HCT116 (cell line): ENCODE data around the gene ARHGEF10L. TPM values are rescaled to one million over a fixed set of nuclear protein-coding genes. Genes with fewer than 3 reads are reported as not detected.

ENCODE experiments used
- ATAC-seq: fragments of 200-7000 bp; cut with Tn5 transposase; 2 replicates; pipeline ENCODE4 v1.9.1; 2020; ENCODE audit warnings: mild to moderate bottlenecking, moderate library complexity
- BruUV-seq: library from RNA; stranded (reverse); fragments of 400-500 nt; replicated peaks from 2 replicates; lab custom pipeline; 2021; lab: Mats Ljungman, UMichigan
- CTCF ChIA-PET: fragments of 300-600 bp; sonication (Branson Sonifier 250); formaldehyde crosslinking; loops from one replicate; lab custom pipeline; 2021; ENCODE audit warnings: antibody characterized with exemption; lab: Charles Lee
- POLR2A ChIA-PET: fragments of 300-600, 350-600 bp; sonication (Branson Sonifier 250); formaldehyde crosslinking; loops from one replicate; lab custom pipeline; 2021; ENCODE audit warnings: antibody characterized with exemption; lab: Charles Lee
- RAD21 ChIA-PET, 2 experiments: fragments of 300-600 bp; sonication (Branson Sonifier 250); formaldehyde crosslinking; loops; one replicate each; lab custom pipeline; 2023; ENCODE audit warnings: low total read pairs in 2 of 2; ENCODE audit not compliant: uncharacterized antibody in 2 of 2, unreplicated experiment in 2 of 2, low non-redundant PET in 1 of 2; lab: Charles Lee
- DNase-seq: peaks from one replicate; pipeline ENCODE4 v3.0.0-alpha.2; 2010; ENCODE audit warnings: low read depth, low spot score
- H2AFZ ChIP-seq: fragments of 200-600 bp; shearing (Covaris generic), sonication (generic); 2 replicates; pipeline ENCODE4 v1.6.1; 2017; ENCODE audit warnings: low read depth, mixed run types, mixed read lengths, antibody characterized with exemption, low read length; ENCODE audit not compliant: poor library complexity, severe bottlenecking
- H3K27ac ChIP-seq: 2 replicates; pipeline ENCODE4 v1.5.1; 2012; ENCODE audit warnings: low read depth, low read length
- H3K27me3 ChIP-seq: fragments of 200-600 bp; sonication (generic); 2 replicates; pipeline ENCODE4 v1.6.1; 2016; ENCODE audit warnings: mixed run types, low read length, mixed read lengths; ENCODE audit not compliant: insufficient read depth
- H3K36me3 ChIP-seq, 2 experiments: fragments of 200-500 bp in 1 of 2; fragments of 200-600 bp in 1 of 2; sonication (Bioruptor generic) in 1 of 2; sonication (generic) in 1 of 2; 2 replicates each; pipeline versions ENCODE4 v1.5.1 to v1.6.1; 2014 to 2016; ENCODE audit warnings: low read length in 2 of 2, inconsistent platforms in 1 of 2, mixed read lengths in 1 of 2, mixed run types in 1 of 2; ENCODE audit not compliant: insufficient read depth in 2 of 2, control insufficient read depth in 1 of 2
- H3K4me1 ChIP-seq, 2 experiments: fragments of 200-600 bp in 1 of 2; sonication (generic) in 1 of 2; 2 replicates each; pipeline versions ENCODE4 v1.5.1 to v1.6.1; 2012 to 2017; ENCODE audit warnings: low read length in 2 of 2, inconsistent platforms in 1 of 2, mild to moderate bottlenecking in 1 of 2, mixed read lengths in 1 of 2, mixed run types in 1 of 2, moderate library complexity in 1 of 2; ENCODE audit not compliant: insufficient read depth in 2 of 2, control insufficient read depth in 1 of 2
- H3K4me2 ChIP-seq: fragments of 200-600 bp; sonication (generic); 2 replicates; pipeline ENCODE4 v1.6.1; 2017; ENCODE audit warnings: mixed run types, low read length, mixed read lengths
- H3K4me3 ChIP-seq, 2 experiments: fragments of 200-600 bp in 1 of 2; sonication (generic) in 1 of 2; replicated peaks in 1 of 2; 2 replicates each; pipeline ENCODE4 v1.5.1; 2011 to 2016; ENCODE audit warnings: low read length in 2 of 2, control low read depth in 1 of 2, low read depth in 1 of 2, mild to moderate bottlenecking in 1 of 2, mixed read lengths in 1 of 2, mixed run types in 1 of 2
- H3K79me2 ChIP-seq: fragments of 200-600 bp; sonication (generic); 2 replicates; pipeline ENCODE4 v1.6.1; 2017; ENCODE audit warnings: mild to moderate bottlenecking, mixed run types, low read length, moderate library complexity, mixed read lengths; ENCODE audit not compliant: insufficient read depth
- H3K9ac ChIP-seq: fragments of 200-600 bp; sonication (generic); 2 replicates; pipeline ENCODE4 v1.6.1; 2016; ENCODE audit warnings: low read length, mixed read lengths
- H3K9me2 ChIP-seq: fragments of 200-600 bp; sonication (generic), shearing (Covaris generic); 2 replicates; pipeline ENCODE4 v1.6.1; 2017; ENCODE audit warnings: mixed run types, mild to moderate bottlenecking, moderate library complexity; ENCODE audit not compliant: insufficient read depth
- H3K9me3 ChIP-seq, 2 experiments: fragments of 200-500 bp in 1 of 2; fragments of 200-600 bp in 1 of 2; sonication (Bioruptor generic) in 1 of 2; sonication (generic) in 1 of 2; 2 replicates each; pipeline ENCODE4 v1.6.1; 2014 to 2017; ENCODE audit warnings: low read length in 2 of 2, mixed read lengths in 2 of 2, inconsistent platforms in 1 of 2, low read depth in 1 of 2, mild to moderate bottlenecking in 1 of 2, mixed run types in 1 of 2, moderate library complexity in 1 of 2; ENCODE audit not compliant: control insufficient read depth in 1 of 2, insufficient read depth in 1 of 2
- H4K20me1 ChIP-seq: fragments of 200-600 bp; sonication (generic), shearing (Covaris generic); 2 replicates; pipeline ENCODE4 v1.6.1; 2017; ENCODE audit warnings: mixed run types, mild to moderate bottlenecking, moderate library complexity; ENCODE audit not compliant: insufficient read depth
- CEBPB ChIP-seq: IDR thresholded peaks from 2 replicates; pipeline ENCODE4 v1.6.1; 2012; ENCODE audit warnings: low read depth
- ELF1 ChIP-seq: IDR thresholded peaks from 2 replicates; pipeline ENCODE4 v1.6.1; 2012; ENCODE audit warnings: low read depth, borderline replicate concordance
- EZH2 ChIP-seq: fragments of 200-600 bp; sonication (generic); IDR thresholded peaks from 2 replicates; pipeline ENCODE4 v1.6.1; 2017; ENCODE audit warnings: antibody characterized with exemption, mixed run types
- EZH2phosphoT487 ChIP-seq: fragments of 200-600 bp; IDR thresholded peaks from 2 replicates; pipeline ENCODE4 v1.6.1; 2018; ENCODE audit warnings: antibody characterized with exemption, borderline replicate concordance
- FOSL1 ChIP-seq: IDR thresholded peaks from 2 replicates; pipeline ENCODE4 v1.6.1; 2012; ENCODE audit warnings: low read depth
- JUND ChIP-seq: IDR thresholded peaks from 2 replicates; pipeline ENCODE4 v1.6.1; 2012
- POLR2A ChIP-seq: IDR thresholded peaks from 2 replicates; pipeline ENCODE4 v1.7.0; 2011; ENCODE audit warnings: borderline replicate concordance; ENCODE audit not compliant: insufficient read depth, insufficient read length; ENCODE audit errors: extremely low read depth
- POLR2AphosphoS5 ChIP-seq: IDR thresholded peaks from 2 replicates; pipeline ENCODE4 v1.6.1; 2011; ENCODE audit warnings: mild to moderate bottlenecking, low read depth, low read length, moderate library complexity
- SIN3A ChIP-seq: IDR thresholded peaks from 2 replicates; pipeline ENCODE4 v1.6.1; 2012; ENCODE audit warnings: low read depth
- SP1 ChIP-seq: IDR thresholded peaks from 2 replicates; pipeline ENCODE4 v1.6.1; 2012; ENCODE audit warnings: low read depth
- SRF ChIP-seq: IDR thresholded peaks from 2 replicates; pipeline ENCODE4 v1.6.1; 2012; ENCODE audit warnings: low read depth
- TCF7L2 ChIP-seq: IDR thresholded peaks from 2 replicates; pipeline ENCODE4 v1.7.0; 2011; ENCODE audit warnings: borderline replicate concordance, inconsistent platforms; ENCODE audit not compliant: insufficient read depth, insufficient read length; ENCODE audit errors: extremely low read depth
- YY1 ChIP-seq: IDR thresholded peaks from 2 replicates; pipeline ENCODE4 v1.6.1; 2011; ENCODE audit warnings: low read length, low read depth, moderate library complexity, mild to moderate bottlenecking; ENCODE audit not compliant: insufficient replicate concordance; ENCODE audit errors: extremely low read depth
- ZFX ChIP-seq: fragments of 450-650 bp; IDR thresholded peaks from 2 replicates; pipeline ENCODE4 v1.6.1; 2017
- ZNF274 ChIP-seq: fragments of 200-500 bp; sonication (Bioruptor generic); IDR thresholded peaks from 2 replicates; pipeline ENCODE4 v1.6.1; 2014; ENCODE audit warnings: mild to moderate bottlenecking, low read depth, low read length, inconsistent platforms
- intact Hi-C: fragments of 100-400 bp; cut with micrococcal nuclease; formaldehyde crosslinking; loops from 2 replicates; pipeline ENCODE4 v1.10.0; 2022
- total RNA-seq: library from RNA; stranded (reverse); gene quantifications from one replicate; pipeline ENCODE4 v1.2.1, GENCODE V29; 2021; ENCODE audit not compliant: unreplicated experiment
- TF ChIP-seq, protein P1 (sequence below), 3 experiments: fragments of 200-600 bp in 1 of 3; sonication (generic) in 1 of 3; IDR thresholded peaks in 2 of 3; conservative IDR thresholded peaks in 1 of 3; 2 replicates each; pipeline ENCODE4 v1.5.1; 2012 to 2017; ENCODE audit warnings: low read depth in 2 of 3, low read length in 2 of 3, antibody characterized with exemption in 1 of 3, borderline replicate concordance in 1 of 3, control low read depth in 1 of 3, mild to moderate bottlenecking in 1 of 3, mixed read lengths in 1 of 3, mixed run types in 1 of 3, moderate library complexity in 1 of 3; ENCODE audit not compliant: insufficient read depth in 1 of 3
- TF ChIP-seq, protein P2 (sequence below): IDR thresholded peaks from 2 replicates; pipeline ENCODE4 v1.6.1; 2012; ENCODE audit warnings: low read depth
- TF ChIP-seq, protein P3 (sequence below): IDR thresholded peaks from 2 replicates; pipeline ENCODE4 v1.6.1; 2012
- TF ChIP-seq, protein P4 (sequence below): IDR thresholded peaks from 2 replicates; pipeline ENCODE4 v1.6.1; 2012
- TF ChIP-seq, protein P5 (sequence below): IDR thresholded peaks from 2 replicates; pipeline ENCODE4 v1.6.1; 2011; ENCODE audit warnings: mild to moderate bottlenecking, low read length, moderate library complexity; ENCODE audit not compliant: insufficient replicate concordance; ENCODE audit errors: extremely low read depth

The ARHGEF10L gene
- total RNA-seq, 1 experiment from 2014 or later: 14.7 TPM

DNA sequence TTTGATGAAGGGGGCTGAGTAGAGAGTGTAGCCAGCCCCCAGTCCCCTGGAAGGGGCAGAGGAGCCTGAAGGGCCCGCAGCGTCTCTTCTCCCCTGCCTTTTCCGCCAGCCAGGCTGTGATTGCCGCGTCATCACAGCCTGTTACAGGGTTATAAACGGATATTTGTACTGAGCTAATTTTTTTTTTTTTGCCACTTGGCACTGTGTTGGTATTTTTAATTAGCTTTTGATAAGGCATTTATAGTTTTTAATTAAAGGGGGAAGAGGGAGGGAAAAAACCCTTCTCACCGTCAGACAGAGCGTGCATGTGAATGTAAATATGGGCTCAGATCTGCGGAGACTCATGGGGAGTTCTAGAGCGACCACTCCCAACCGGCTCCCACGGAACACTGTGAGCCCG, 117.9 kb downstream of the ARHGEF10L start:
- RAD21 ChIA-PET: no interaction called here
- Histone ChIP-seq H4K20me1 (no peaks in the 10 kb centered on the region), H3K4me3 (no peak overlapping the region), H2AFZ (no peak overlapping the region), H3K9ac (no peak overlapping the region), H3K4me1 (no peaks in the 10 kb centered on the region), H3K27ac (no peak overlapping the region)
- CTCF ChIA-PET: no interaction called here
- no peak for DNase-seq
- TF ChIP-seq EZH2 (no peak), SRF (no peak), YY1 (no peak), ZNF274 (no peak), EZH2phosphoT487 (no peak), POLR2AphosphoS5 (no peak), SIN3A (no peak), JUND (no peak), SP1 (no peak), ZFX (no peak), FOSL1 (no peak), CEBPB (no peak), TCF7L2 (no peak), POLR2A (no peak), ELF1 (no peak)
- TF ChIP-seq, protein P1, sequence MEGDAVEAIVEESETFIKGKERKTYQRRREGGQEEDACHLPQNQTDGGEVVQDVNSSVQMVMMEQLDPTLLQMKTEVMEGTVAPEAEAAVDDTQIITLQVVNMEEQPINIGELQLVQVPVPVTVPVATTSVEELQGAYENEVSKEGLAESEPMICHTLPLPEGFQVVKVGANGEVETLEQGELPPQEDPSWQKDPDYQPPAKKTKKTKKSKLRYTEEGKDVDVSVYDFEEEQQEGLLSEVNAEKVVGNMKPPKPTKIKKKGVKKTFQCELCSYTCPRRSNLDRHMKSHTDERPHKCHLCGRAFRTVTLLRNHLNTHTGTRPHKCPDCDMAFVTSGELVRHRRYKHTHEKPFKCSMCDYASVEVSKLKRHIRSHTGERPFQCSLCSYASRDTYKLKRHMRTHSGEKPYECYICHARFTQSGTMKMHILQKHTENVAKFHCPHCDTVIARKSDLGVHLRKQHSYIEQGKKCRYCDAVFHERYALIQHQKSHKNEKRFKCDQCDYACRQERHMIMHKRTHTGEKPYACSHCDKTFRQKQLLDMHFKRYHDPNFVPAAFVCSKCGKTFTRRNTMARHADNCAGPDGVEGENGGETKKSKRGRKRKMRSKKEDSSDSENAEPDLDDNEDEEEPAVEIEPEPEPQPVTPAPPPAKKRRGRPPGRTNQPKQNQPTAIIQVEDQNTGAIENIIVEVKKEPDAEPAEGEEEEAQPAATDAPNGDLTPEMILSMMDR (IDR thresholded peaks at IDR 0.05 in 2 of 3, conservative IDR thresholded peaks at IDR 0.05 in 1 of 3; ENCODE audit: borderline replicate concordance in 1 of 3, insufficient read depth in 1 of 3, low read depth in 2 of 3, low read length in 2 of 3): no peak
- TF ChIP-seq, protein P2, sequence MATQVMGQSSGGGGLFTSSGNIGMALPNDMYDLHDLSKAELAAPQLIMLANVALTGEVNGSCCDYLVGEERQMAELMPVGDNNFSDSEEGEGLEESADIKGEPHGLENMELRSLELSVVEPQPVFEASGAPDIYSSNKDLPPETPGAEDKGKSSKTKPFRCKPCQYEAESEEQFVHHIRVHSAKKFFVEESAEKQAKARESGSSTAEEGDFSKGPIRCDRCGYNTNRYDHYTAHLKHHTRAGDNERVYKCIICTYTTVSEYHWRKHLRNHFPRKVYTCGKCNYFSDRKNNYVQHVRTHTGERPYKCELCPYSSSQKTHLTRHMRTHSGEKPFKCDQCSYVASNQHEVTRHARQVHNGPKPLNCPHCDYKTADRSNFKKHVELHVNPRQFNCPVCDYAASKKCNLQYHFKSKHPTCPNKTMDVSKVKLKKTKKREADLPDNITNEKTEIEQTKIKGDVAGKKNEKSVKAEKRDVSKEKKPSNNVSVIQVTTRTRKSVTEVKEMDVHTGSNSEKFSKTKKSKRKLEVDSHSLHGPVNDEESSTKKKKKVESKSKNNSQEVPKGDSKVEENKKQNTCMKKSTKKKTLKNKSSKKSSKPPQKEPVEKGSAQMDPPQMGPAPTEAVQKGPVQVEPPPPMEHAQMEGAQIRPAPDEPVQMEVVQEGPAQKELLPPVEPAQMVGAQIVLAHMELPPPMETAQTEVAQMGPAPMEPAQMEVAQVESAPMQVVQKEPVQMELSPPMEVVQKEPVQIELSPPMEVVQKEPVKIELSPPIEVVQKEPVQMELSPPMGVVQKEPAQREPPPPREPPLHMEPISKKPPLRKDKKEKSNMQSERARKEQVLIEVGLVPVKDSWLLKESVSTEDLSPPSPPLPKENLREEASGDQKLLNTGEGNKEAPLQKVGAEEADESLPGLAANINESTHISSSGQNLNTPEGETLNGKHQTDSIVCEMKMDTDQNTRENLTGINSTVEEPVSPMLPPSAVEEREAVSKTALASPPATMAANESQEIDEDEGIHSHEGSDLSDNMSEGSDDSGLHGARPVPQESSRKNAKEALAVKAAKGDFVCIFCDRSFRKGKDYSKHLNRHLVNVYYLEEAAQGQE: no peak
- TF ChIP-seq, protein P3, sequence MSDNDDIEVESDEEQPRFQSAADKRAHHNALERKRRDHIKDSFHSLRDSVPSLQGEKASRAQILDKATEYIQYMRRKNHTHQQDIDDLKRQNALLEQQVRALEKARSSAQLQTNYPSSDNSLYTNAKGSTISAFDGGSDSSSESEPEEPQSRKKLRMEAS: no peak
- TF ChIP-seq, protein P4, sequence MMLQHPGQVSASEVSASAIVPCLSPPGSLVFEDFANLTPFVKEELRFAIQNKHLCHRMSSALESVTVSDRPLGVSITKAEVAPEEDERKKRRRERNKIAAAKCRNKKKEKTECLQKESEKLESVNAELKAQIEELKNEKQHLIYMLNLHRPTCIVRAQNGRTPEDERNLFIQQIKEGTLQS: no peak
- TF ChIP-seq, protein P5, sequence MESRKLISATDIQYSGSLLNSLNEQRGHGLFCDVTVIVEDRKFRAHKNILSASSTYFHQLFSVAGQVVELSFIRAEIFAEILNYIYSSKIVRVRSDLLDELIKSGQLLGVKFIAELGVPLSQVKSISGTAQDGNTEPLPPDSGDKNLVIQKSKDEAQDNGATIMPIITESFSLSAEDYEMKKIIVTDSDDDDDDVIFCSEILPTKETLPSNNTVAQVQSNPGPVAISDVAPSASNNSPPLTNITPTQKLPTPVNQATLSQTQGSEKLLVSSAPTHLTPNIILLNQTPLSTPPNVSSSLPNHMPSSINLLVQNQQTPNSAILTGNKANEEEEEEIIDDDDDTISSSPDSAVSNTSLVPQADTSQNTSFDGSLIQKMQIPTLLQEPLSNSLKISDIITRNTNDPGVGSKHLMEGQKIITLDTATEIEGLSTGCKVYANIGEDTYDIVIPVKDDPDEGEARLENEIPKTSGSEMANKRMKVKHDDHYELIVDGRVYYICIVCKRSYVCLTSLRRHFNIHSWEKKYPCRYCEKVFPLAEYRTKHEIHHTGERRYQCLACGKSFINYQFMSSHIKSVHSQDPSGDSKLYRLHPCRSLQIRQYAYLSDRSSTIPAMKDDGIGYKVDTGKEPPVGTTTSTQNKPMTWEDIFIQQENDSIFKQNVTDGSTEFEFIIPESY: no peak
- TF ChIP-seq, all 23 proteins: peak for 0
- H3K9me3 ChIP-seq: no peaks in the 10 kb centered on the region
- no peaks in the 10 kb centered on the region for H3K36me3 ChIP-seq
- no TSS peak for BruUV-seq
- POLR2A ChIA-PET: no interaction called here
- H3K79me2 ChIP-seq: no peaks in the 10 kb centered on the region
- no peak overlapping the region for H3K4me2 ChIP-seq
- H3K9me2 ChIP-seq: no peaks in the 10 kb centered on the region
- intact Hi-C loops: no loop called here
- no peak for ATAC-seq
- H3K27me3 ChIP-seq: no peaks in the 10 kb centered on the region
